H9 (cell line): ENCODE results near the gene SECTM1. TPM values are rescaled to one million over a fixed set of nuclear protein-coding genes. Genes with fewer than 3 reads are reported as not detected.

Source experiments
- DNase-seq: peaks from one replicate; pipeline ENCODE4 v3.0.0-alpha.2; 2017
- H2AFZ ChIP-seq: one replicate; pipeline ENCODE4 v1.6.1; 2013; ENCODE audit warnings: mild to moderate bottlenecking, low read length, control low read depth, moderate library complexity
- H2AK5ac ChIP-seq: 2 replicates; pipeline ENCODE4 v1.6.1; 2013; ENCODE audit warnings: low read length, control low read depth, mixed read lengths; ENCODE audit not compliant: insufficient read length
- H2BK120ac ChIP-seq: one replicate; pipeline ENCODE4 v1.6.1; 2013; ENCODE audit warnings: low read depth, mild to moderate bottlenecking, low read length, control low read depth, inconsistent platforms; ENCODE audit not compliant: poor library complexity, severe bottlenecking
- H2BK12ac ChIP-seq: 2 replicates; pipeline ENCODE4 v1.6.1; 2013; ENCODE audit warnings: low read length, control low read depth, mixed read lengths, low read depth; ENCODE audit not compliant: insufficient read length
- H2BK15ac ChIP-seq: 2 replicates; pipeline ENCODE4 v1.6.1; 2013; ENCODE audit warnings: low read depth, low read length, control low read depth
- H2BK20ac ChIP-seq: one replicate; pipeline ENCODE4 v1.6.1; 2013; ENCODE audit warnings: low read depth, mild to moderate bottlenecking, low read length, control low read depth, inconsistent platforms; ENCODE audit not compliant: poor library complexity, severe bottlenecking
- H2BK5ac ChIP-seq: 2 replicates; pipeline ENCODE4 v1.6.1; 2013; ENCODE audit warnings: low read length, control low read depth, mixed read lengths; ENCODE audit not compliant: insufficient read length
- H3K14ac ChIP-seq: 2 replicates; pipeline ENCODE4 v1.6.1; 2013; ENCODE audit warnings: low read length, control low read depth; ENCODE audit not compliant: insufficient read depth
- H3K18ac ChIP-seq: 2 replicates; pipeline ENCODE4 v1.6.1; 2013; ENCODE audit warnings: low read depth, mild to moderate bottlenecking, mixed read lengths, low read length, control low read depth; ENCODE audit not compliant: insufficient read length
- H3K23ac ChIP-seq: 2 replicates; pipeline ENCODE4 v1.6.1; 2013; ENCODE audit warnings: low read length, control low read depth, mixed read lengths, low read depth; ENCODE audit not compliant: insufficient read length
- H3K23me2 ChIP-seq: 2 replicates; pipeline ENCODE4 v1.6.1; 2013; ENCODE audit warnings: low read depth, mild to moderate bottlenecking, mixed read lengths, low read length, control low read depth; ENCODE audit not compliant: insufficient read length, poor library complexity, severe bottlenecking
- H3K27ac ChIP-seq: 2 replicates; pipeline ENCODE4 v1.5.1; 2013; ENCODE audit warnings: low read length, control low read depth, mixed read lengths, low read depth; ENCODE audit not compliant: insufficient read length
- H3K27me3 ChIP-seq: 2 replicates; pipeline ENCODE4 v1.6.1; 2013; ENCODE audit warnings: low read length, control low read depth, inconsistent platforms; ENCODE audit not compliant: insufficient read depth
- H3K4ac ChIP-seq: 2 replicates; pipeline ENCODE4 v1.6.1; 2013; ENCODE audit warnings: low read depth, mild to moderate bottlenecking, control low read depth, inconsistent platforms, low read length, moderate library complexity
- H3K4me1 ChIP-seq: 2 replicates; pipeline ENCODE4 v1.6.1; 2013; ENCODE audit warnings: low read length, control low read depth, inconsistent platforms; ENCODE audit not compliant: insufficient read depth
- H3K4me2 ChIP-seq: 2 replicates; pipeline ENCODE4 v1.6.1; 2013; ENCODE audit warnings: low read length, control low read depth, mixed read lengths; ENCODE audit not compliant: insufficient read length, insufficient read depth
- H3K56ac ChIP-seq: 2 replicates; pipeline ENCODE4 v1.6.1; 2013; ENCODE audit warnings: low read depth, mild to moderate bottlenecking, mixed read lengths, low read length, control low read depth; ENCODE audit not compliant: insufficient read length
- H3K79me1 ChIP-seq: 2 replicates; pipeline ENCODE4 v1.6.1; 2013; ENCODE audit warnings: low read depth, mild to moderate bottlenecking, moderate library complexity, low read length, control low read depth, inconsistent platforms; ENCODE audit not compliant: insufficient read depth, poor library complexity, severe bottlenecking
- H3K79me2 ChIP-seq: 2 replicates; pipeline ENCODE4 v1.6.1; 2013; ENCODE audit warnings: low read length, control low read depth, inconsistent platforms; ENCODE audit not compliant: insufficient read depth
- H3K9ac ChIP-seq: 2 replicates; pipeline ENCODE4 v1.6.1; 2013; ENCODE audit warnings: low read length, control low read depth, mixed read lengths; ENCODE audit not compliant: insufficient read length; ENCODE audit errors: extremely low read depth
- H3K9me3 ChIP-seq: one replicate; pipeline ENCODE4 v1.6.1; 2013; ENCODE audit warnings: low read depth, low read length, inconsistent platforms; ENCODE audit not compliant: control insufficient read depth
- H3T11ph ChIP-seq: one replicate; pipeline ENCODE4 v1.6.1; 2013; ENCODE audit warnings: mild to moderate bottlenecking, low read length, control low read depth, inconsistent platforms
- H4K20me1 ChIP-seq: one replicate; pipeline ENCODE4 v1.6.1; 2013; ENCODE audit not compliant: control insufficient read depth, insufficient read length, insufficient read depth
- H4K5ac ChIP-seq: 2 replicates; pipeline ENCODE4 v1.6.1; 2013; ENCODE audit warnings: low read depth, mild to moderate bottlenecking, mixed read lengths, low read length, control low read depth; ENCODE audit not compliant: insufficient read length
- H4K8ac ChIP-seq: replicated peaks from 2 replicates; pipeline ENCODE4 v1.6.1; 2013; ENCODE audit warnings: low read length, control low read depth, mixed read lengths, low read depth; ENCODE audit not compliant: insufficient read length
- H4K91ac ChIP-seq: 2 replicates; pipeline ENCODE4 v1.6.1; 2013; ENCODE audit warnings: low read depth, mild to moderate bottlenecking, moderate library complexity, mixed read lengths, low read length, control low read depth; ENCODE audit not compliant: insufficient read length
- H3K27ac Mint-ChIP-seq, 3 experiments: 2 replicates in 2 of 3; 3 replicates in 1 of 3; pipeline ENCODE4 v1.8.0; 2020 to 2021; ENCODE audit warnings: mixed read lengths in 3 of 3, mild to moderate bottlenecking in 1 of 3, moderate library complexity in 1 of 3
- H3K27me3 Mint-ChIP-seq: 2 replicates; pipeline ENCODE4 v1.8.0; 2021; ENCODE audit warnings: low read depth, mild to moderate bottlenecking, moderate library complexity, mixed read lengths
- H3K36me3 Mint-ChIP-seq, 3 experiments: 2 replicates in 2 of 3; 3 replicates in 1 of 3; pipeline ENCODE4 v1.8.0; 2020 to 2021; ENCODE audit warnings: low read depth in 3 of 3, mixed read lengths in 3 of 3; ENCODE audit not compliant: insufficient read depth in 1 of 3
- H3K4me1 Mint-ChIP-seq, 2 experiments: 2 replicates each; pipeline ENCODE4 v1.8.0; 2020; ENCODE audit warnings: mixed read lengths in 2 of 2
- H3K4me3 Mint-ChIP-seq, 2 experiments: 2 replicates in 1 of 2; 3 replicates in 1 of 2; pipeline ENCODE4 v1.8.0; 2020 to 2021; ENCODE audit warnings: mild to moderate bottlenecking in 2 of 2, mixed read lengths in 2 of 2, moderate library complexity in 1 of 2
- H3K9me3 Mint-ChIP-seq, 2 experiments: 2 replicates in 1 of 2; 3 replicates in 1 of 2; pipeline ENCODE4 v1.8.0; 2020; ENCODE audit warnings: mild to moderate bottlenecking in 2 of 2, mixed read lengths in 2 of 2, moderate library complexity in 1 of 2
- CTCF ChIP-seq: fragments of 200-600 bp; sonication (generic); conservative IDR thresholded peaks from 3 replicates; pipeline ENCODE4 v1.8.0; 2021; ENCODE audit warnings: antibody characterized with exemption, mild to moderate bottlenecking
- WGBS: extraction: QIAGEN DNeasy Blood & Tissue Kit; methylation state at CpG from one replicate; pipeline ENCODE4 v1.1.7; 2013; ENCODE audit warnings: missing lambda C conversion rate, low lambda C conversion rate, mixed read lengths; ENCODE audit not compliant: insufficient read length; ENCODE audit errors: extremely low coverage; 5-methylcytosine and 5-hydroxymethylcytosine counted together
- total RNA-seq: library from RNA; stranded (reverse); gene quantifications from 2 replicates; pipeline ENCODE4 v1.2.1, GENCODE V29; 2021

The SECTM1 gene
- total RNA-seq, 1 experiment from 2014 or later = 0.28 TPM

- H2BK5ac ChIP-seq = no peak overlapping the region
- no peak overlapping the region for H3K4me2 ChIP-seq
- Mint-ChIP-seq H3K4me1 (peaks cover 2 to 8% of the 10 kb centered on the region in 2 experiments; a peak in 2 of 4 replicates), H3K27ac (no peak overlapping the region), H3K9me3 (no peaks in the 10 kb centered on the region; a peak in 2 of 5 replicates), H3K4me3 (no peak overlapping the region), H3K36me3 (no peaks in the 10 kb centered on the region), H3K27me3 (peaks cover 15% of the 10 kb centered on the region)
- H3K56ac ChIP-seq = no peak overlapping the region
- no peak overlapping the region for H3K9ac ChIP-seq
- no peak overlapping the region for H4K91ac ChIP-seq
- H3K9me3 ChIP-seq = no peaks in the 10 kb centered on the region
- no peak overlapping the region for H3K4ac ChIP-seq
- H3K18ac ChIP-seq = no peak overlapping the region
- H3K27ac ChIP-seq = no peak overlapping the region
- H3K27me3 ChIP-seq = no peaks in the 10 kb centered on the region
- no peak overlapping the region for H4K8ac ChIP-seq
- H2BK20ac ChIP-seq = no peak overlapping the region
- no peak overlapping the region for H3K14ac ChIP-seq
- H3K4me1 ChIP-seq = no peaks in the 10 kb centered on the region; the same call in 1 of the 2 replicates
- H3K79me2 ChIP-seq = no peaks in the 10 kb centered on the region
- no peak for DNase-seq
- H3K79me1 ChIP-seq = no peaks in the 10 kb centered on the region
- H2BK120ac ChIP-seq = no peak overlapping the region
- no peak overlapping the region for H4K5ac ChIP-seq
- H4K20me1 ChIP-seq = no peaks in the 10 kb centered on the region
- no CpG with 5 or more reads among the region's 15 CpGs for WGBS
- H2AFZ ChIP-seq = no peak overlapping the region
- H2BK12ac ChIP-seq = no peak overlapping the region
- H2AK5ac ChIP-seq = no peak overlapping the region
- no peak overlapping the region for H3K23ac ChIP-seq
- H3T11ph ChIP-seq = no peak overlapping the region
- TF ChIP-seq CTCF = no peak
- H2BK15ac ChIP-seq = no peak overlapping the region
- H3K23me2 ChIP-seq = peaks cover 3% of the 10 kb centered on the region
Measured at GRCh38 chr17:82302568-82302963, 31.0 kb downstream of the SECTM1 start.
